ENCODE measurements around the gene COL7A1. TPM values are rescaled to one million over a fixed set of nuclear protein-coding genes. Genes with fewer than 3 reads are reported as not detected.

The COL7A1 gene
- total RNA-seq, 1 donor from 2014 or later: 3.7 TPM

DNA sequence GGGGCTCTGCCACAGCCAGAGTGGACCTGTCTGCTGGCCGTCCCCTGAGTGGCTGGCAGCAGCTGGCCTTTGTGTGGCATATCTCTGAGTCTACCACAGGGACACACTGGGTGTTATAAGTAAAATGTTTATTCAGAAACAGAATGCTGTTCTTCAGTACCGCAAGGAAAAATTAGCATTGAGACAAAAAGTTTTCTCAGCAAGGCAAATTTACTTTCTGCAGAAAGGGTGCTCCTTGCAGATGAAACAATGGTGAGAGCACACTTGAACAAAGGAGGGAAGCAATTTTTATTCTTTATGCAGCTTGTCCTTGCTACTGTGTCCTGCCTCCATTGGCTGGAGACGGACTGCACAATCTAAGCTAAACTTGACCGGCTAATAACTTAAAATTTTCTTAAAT is 22.4 kb upstream of the COL7A1 start:
- Histone ChIP-seq H3K27ac (no peak overlapping the region), H3K9me3 (peaks cover 9% of the 10 kb centered on the region), H3K4me3 (no peak overlapping the region), H3K36me3 (no peaks in the 10 kb centered on the region), H3K27me3 (no peaks in the 10 kb centered on the region), H3K4me1 (no peaks in the 10 kb centered on the region)
- intact Hi-C loops (cut with DNase I): no loop called here
- TF ChIP-seq, protein P1, sequence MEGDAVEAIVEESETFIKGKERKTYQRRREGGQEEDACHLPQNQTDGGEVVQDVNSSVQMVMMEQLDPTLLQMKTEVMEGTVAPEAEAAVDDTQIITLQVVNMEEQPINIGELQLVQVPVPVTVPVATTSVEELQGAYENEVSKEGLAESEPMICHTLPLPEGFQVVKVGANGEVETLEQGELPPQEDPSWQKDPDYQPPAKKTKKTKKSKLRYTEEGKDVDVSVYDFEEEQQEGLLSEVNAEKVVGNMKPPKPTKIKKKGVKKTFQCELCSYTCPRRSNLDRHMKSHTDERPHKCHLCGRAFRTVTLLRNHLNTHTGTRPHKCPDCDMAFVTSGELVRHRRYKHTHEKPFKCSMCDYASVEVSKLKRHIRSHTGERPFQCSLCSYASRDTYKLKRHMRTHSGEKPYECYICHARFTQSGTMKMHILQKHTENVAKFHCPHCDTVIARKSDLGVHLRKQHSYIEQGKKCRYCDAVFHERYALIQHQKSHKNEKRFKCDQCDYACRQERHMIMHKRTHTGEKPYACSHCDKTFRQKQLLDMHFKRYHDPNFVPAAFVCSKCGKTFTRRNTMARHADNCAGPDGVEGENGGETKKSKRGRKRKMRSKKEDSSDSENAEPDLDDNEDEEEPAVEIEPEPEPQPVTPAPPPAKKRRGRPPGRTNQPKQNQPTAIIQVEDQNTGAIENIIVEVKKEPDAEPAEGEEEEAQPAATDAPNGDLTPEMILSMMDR (IDR thresholded peaks at IDR 0.05): no peak
- no peak for ATAC-seq
- DNase-seq: no peak

DNA sequence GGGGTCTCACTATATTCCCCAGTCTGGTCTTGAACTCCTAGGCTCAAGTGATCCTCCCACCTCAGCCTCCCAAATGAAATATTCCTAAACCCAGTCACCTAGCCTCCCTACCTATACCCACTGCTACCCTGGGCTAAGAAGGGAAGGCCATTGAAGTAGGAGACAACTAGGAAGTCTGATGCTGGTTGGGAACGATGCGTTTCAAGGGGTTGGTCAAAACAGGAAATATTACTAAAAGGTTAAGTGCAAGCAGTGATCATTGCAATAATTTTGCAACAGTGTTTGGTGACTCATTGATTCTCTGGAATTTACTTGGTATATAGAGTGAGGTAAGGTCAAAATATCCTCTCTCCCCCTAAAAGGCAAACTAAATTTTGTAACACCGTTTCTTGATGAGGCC is 18.9 kb upstream of the COL7A1 start:
- Histone ChIP-seq H3K27ac (no peak overlapping the region), H3K4me1 (peaks cover 7% of the 10 kb centered on the region), H3K9me3 (peaks cover 9% of the 10 kb centered on the region), H3K4me3 (no peak overlapping the region), H3K36me3 (no peaks in the 10 kb centered on the region), H3K27me3 (no peaks in the 10 kb centered on the region)
- peak; percentile 6 for ATAC-seq
- DNase-seq: no peak
- TF ChIP-seq, protein P1 (IDR thresholded peaks at IDR 0.05): no peak
- intact Hi-C loops (cut with DNase I): no loop called here

DNA sequence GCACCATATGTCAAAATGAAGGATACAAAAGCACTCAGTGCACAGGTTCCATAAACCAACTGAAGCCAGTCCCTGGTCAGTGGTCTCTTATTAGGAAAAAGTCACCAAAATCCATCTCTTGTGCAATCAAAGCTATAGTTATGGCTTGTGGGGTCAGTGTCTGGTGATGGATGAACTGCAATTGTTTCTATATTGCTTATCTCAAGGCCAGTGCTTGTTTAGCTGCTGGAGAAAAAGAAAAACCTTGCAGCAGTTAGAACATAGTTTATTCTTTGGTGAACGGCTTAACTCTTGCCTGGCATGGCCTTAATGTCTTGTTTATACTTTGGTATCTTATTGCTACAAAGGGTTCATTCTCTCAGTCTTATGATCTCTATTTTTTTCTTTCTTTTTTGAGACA is 17.2 kb upstream of the COL7A1 start:
- Histone ChIP-seq H3K36me3 (peaks cover 11% of the 10 kb centered on the region), H3K9me3 (peaks cover 4% of the 10 kb centered on the region), H3K4me1 (peaks cover 18% of the 10 kb centered on the region), H3K27me3 (no peaks in the 10 kb centered on the region), H3K27ac (no peak overlapping the region), H3K4me3 (no peak overlapping the region)
- TF ChIP-seq, protein P1 (IDR thresholded peaks at IDR 0.05): no peak
- DNase-seq (no peak), ATAC-seq (no peak)
- intact Hi-C loops (cut with DNase I): no loop called here

DNA sequence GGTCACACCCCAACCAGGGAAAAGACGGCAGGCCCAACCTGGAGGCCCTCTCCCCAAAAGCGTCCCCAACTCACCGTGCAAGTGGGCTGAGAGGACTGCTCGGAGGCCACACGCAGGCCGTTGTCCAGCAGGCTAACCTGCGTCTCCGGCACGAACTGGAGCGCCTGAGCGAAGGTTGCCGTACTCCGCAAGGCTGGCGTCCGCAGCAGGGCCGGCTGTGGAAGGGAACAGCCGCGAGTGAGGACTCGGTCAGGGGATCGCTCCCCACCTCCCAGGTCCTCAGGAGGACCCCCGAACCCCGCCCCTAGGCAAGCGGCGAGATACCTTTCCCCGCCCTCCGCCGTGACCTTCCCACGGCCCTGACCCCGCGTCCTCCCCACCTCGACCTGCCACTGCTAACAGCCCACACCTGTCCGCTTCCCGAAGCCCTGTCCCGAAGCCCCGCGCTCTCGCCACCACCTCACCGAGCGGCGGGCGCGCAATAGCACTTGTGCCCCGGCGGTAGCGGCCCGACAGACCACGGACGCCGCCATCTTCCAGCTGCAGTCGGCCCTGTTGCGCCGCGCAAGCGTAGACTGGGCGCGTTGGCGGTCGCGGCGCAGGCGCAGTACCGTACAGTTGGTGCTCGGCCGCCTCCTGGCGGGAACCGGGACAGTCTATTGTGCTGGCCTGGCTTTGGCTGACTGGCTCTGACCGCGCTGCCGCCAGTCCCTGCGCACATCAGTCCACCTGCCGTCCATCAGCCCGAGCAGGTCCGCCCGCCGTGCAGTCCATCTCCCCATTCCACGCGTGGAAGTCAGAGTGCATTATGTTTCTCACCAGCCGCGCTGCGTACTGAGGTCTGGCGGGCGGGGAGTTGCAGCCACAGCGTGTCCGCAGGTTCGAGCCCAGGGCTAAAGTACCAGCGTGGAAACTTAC is 14.2 kb upstream of the COL7A1 start, which contains the start of gene UQCRC1:
TSS of gene UQCRC1 (minus strand) at position 559 of the 918 bp plus-strand sequence. CDS start at position 533, 26 bp downstream.
- Histone ChIP-seq H3K27ac (peak within 1 kb of the TSS; percentile 82), H3K27me3 (no peaks in the 10 kb centered on the region), H3K4me1 (peaks cover 18% of the 10 kb centered on the region), H3K4me3 (peak within 1 kb of the TSS; percentile 77), H3K9me3 (no peaks in the 10 kb centered on the region), H3K36me3 (peaks cover 38% of the 10 kb centered on the region)
- ATAC-seq (peak; percentile 99), DNase-seq (peak; percentile 97)
- TF ChIP-seq, protein P1 (IDR thresholded peaks at IDR 0.05): peak; percentile 77
- intact Hi-C loops (cut with DNase I): no loop called here

DNA sequence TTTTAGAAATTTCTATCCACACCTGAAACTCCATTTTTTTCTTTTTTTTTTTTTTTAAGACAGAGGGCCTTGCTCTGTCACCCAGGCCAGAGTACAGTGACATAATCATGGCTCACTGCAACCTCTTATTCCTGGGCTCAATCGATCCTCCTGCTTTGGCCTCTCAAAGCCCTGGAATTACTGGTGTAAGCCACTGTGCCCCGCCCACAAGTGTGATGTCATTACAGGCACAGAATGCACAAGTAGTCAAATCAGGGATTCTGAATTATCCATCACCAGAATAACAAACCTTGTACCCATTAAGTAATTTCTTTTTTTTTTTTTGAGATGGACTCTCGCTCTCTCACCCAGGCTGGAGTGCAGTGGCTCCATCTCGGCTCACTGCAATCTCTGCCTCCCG is 12.4 kb upstream of the COL7A1 start:
- DNase-seq (no peak), ATAC-seq (no peak)
- H3K4me1 ChIP-seq: peaks cover 18% of the 10 kb centered on the region
- no peak overlapping the region for H3K27ac ChIP-seq
- no peaks in the 10 kb centered on the region for H3K9me3 ChIP-seq
- TF ChIP-seq, protein P1 (IDR thresholded peaks at IDR 0.05): no peak
- H3K27me3 ChIP-seq: no peaks in the 10 kb centered on the region
- intact Hi-C loops (cut with DNase I): no loop called here
- peaks cover 56% of the 10 kb centered on the region for H3K36me3 ChIP-seq
- H3K4me3 ChIP-seq: no peak overlapping the region
